ENCODE results near the gene VSIG10.

VSIG10 gene

GRCh38 chr12:118035190-118036041 lies 68.4 kb downstream of the VSIG10 start:
- no peaks in the 10 kb centered on the region for H3K27me3 ChIP-seq (replicated peaks; ENCODE audit: control insufficient read depth, insufficient read depth, low read length, poor library complexity, severe bottlenecking)
- H3K27ac ChIP-seq (ENCODE audit: insufficient read depth, low read length, poor library complexity, severe bottlenecking): no peak overlapping the region
- H3K4me1 ChIP-seq (ENCODE audit: control insufficient read depth, insufficient read depth, low read length, poor library complexity, severe bottlenecking): no peaks in the 10 kb centered on the region
- no peak for DNase-seq
- no peak overlapping the region for H3K4me3 ChIP-seq (ENCODE audit: insufficient read depth, low read depth, low read length, poor library complexity, severe bottlenecking)
- H3K9me3 ChIP-seq (ENCODE audit: control insufficient read depth, low read length): no peaks in the 10 kb centered on the region
- peaks cover 64% of the 10 kb centered on the region for H3K36me3 ChIP-seq (ENCODE audit: control insufficient read depth, insufficient read depth, low read length)

DNA sequence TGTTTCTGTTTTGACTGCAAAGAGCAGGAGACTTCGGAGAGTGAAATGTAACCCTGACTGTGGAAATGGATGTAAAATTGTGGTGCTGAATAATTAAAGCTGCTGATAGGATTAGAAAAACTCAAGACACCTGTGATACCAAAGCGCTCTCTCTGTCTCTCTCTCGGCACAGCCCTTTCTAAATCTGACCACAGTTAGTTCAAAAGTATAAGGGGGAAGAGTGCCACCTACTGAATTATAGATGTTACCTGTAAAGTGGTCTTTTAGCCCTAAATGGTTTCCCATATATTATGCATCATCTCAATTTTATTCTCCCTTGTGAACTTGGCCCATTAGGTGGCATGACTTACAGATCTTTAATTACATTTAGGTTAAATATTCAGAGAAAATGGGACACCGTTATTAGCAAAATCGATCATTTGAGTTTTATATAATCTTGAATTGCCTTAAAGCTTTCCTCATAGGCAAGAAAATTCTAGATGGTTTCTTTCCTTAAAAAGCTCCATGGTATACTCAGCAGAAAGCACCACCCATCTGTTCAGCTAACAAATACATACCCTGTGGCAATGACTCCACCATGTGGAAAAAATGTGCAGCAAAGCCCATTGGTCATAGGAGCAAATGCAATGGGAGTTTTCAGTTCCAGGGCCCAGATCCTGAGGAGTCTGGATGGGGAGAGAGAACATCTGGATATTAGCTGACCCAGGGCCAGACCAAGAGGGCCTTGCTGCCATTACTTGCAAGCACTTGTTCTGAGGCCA lies 69.2 kb downstream of the VSIG10 start:
- Histone ChIP-seq H3K4me3 (ENCODE audit: insufficient read depth, low read depth, low read length, poor library complexity, severe bottlenecking) (no peak overlapping the region), H3K36me3 (ENCODE audit: control insufficient read depth, insufficient read depth, low read length) (peaks cover 59% of the 10 kb centered on the region)
- DNase-seq: no peak

GRCh38 chr12:118033902-118034301 lies 69.9 kb downstream of the VSIG10 start:
- Histone ChIP-seq H3K27ac (ENCODE audit: insufficient read depth, low read length, poor library complexity, severe bottlenecking) (no peak overlapping the region), H3K9me3 (ENCODE audit: control insufficient read depth, low read length) (no peaks in the 10 kb centered on the region), H3K4me3 (ENCODE audit: insufficient read depth, low read depth, low read length, poor library complexity, severe bottlenecking) (no peak overlapping the region), H3K36me3 (ENCODE audit: control insufficient read depth, insufficient read depth, low read length) (peaks cover 54% of the 10 kb centered on the region), H3K27me3 (replicated peaks; ENCODE audit: control insufficient read depth, insufficient read depth, low read length, poor library complexity, severe bottlenecking) (no peaks in the 10 kb centered on the region), H3K4me1 (ENCODE audit: control insufficient read depth, insufficient read depth, low read length, poor library complexity, severe bottlenecking) (no peaks in the 10 kb centered on the region)
- DNase-seq: no peak

More for the DNA sequence above, 69.2 kb downstream of the VSIG10 start:
- Histone ChIP-seq H3K9me3 (ENCODE audit: control insufficient read depth, low read length) (no peaks in the 10 kb centered on the region), H3K27me3 (replicated peaks; ENCODE audit: control insufficient read depth, insufficient read depth, low read length, poor library complexity, severe bottlenecking) (no peaks in the 10 kb centered on the region), H3K27ac (ENCODE audit: insufficient read depth, low read length, poor library complexity, severe bottlenecking) (no peak overlapping the region), H3K4me1 (ENCODE audit: control insufficient read depth, insufficient read depth, low read length, poor library complexity, severe bottlenecking) (no peaks in the 10 kb centered on the region)

- peaks cover 48% of the 10 kb centered on the region for H3K36me3 ChIP-seq (ENCODE audit: control insufficient read depth, insufficient read depth, low read length)
- H3K4me3 ChIP-seq (ENCODE audit: insufficient read depth, low read depth, low read length, poor library complexity, severe bottlenecking): no peak overlapping the region
- H3K4me1 ChIP-seq (ENCODE audit: control insufficient read depth, insufficient read depth, low read length, poor library complexity, severe bottlenecking): no peaks in the 10 kb centered on the region
- H3K27ac ChIP-seq (ENCODE audit: insufficient read depth, low read length, poor library complexity, severe bottlenecking): no peak overlapping the region
- no peaks in the 10 kb centered on the region for H3K27me3 ChIP-seq (replicated peaks; ENCODE audit: control insufficient read depth, insufficient read depth, low read length, poor library complexity, severe bottlenecking)
- no peaks in the 10 kb centered on the region for H3K9me3 ChIP-seq (ENCODE audit: control insufficient read depth, low read length)
- no peak for DNase-seq
Observed at GRCh38 chr12:118033323-118033722, 70.5 kb downstream of the VSIG10 start.

DNA sequence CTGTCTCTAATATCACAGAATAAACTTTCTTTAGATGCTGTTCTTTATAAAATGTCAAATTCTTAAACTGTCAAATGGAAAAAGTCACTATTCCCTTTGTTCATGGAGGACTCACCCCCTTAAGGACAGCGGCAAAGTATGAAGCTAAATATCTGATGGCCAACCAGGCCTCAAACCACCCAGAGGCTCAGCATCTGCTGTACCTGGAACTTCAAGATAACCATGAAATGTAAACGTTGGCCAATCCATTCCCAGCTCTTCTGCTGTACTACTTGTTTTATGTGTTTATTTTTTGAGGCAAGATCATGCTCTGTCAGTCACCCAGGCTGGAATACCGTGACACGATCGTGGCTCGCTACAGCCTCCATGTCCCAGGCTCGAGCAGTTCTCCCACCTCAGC lies 71.6 kb downstream of the VSIG10 start:
- Histone ChIP-seq H3K27ac (ENCODE audit: insufficient read depth, low read length, poor library complexity, severe bottlenecking) (no peak overlapping the region), H3K9me3 (ENCODE audit: control insufficient read depth, low read length) (no peaks in the 10 kb centered on the region), H3K36me3 (ENCODE audit: control insufficient read depth, insufficient read depth, low read length) (peaks cover 49% of the 10 kb centered on the region), H3K27me3 (replicated peaks; ENCODE audit: control insufficient read depth, insufficient read depth, low read length, poor library complexity, severe bottlenecking) (no peaks in the 10 kb centered on the region), H3K4me1 (ENCODE audit: control insufficient read depth, insufficient read depth, low read length, poor library complexity, severe bottlenecking) (no peaks in the 10 kb centered on the region), H3K4me3 (ENCODE audit: insufficient read depth, low read depth, low read length, poor library complexity, severe bottlenecking) (no peak overlapping the region)
- DNase-seq: no peak

GRCh38 chr12:118029166-118029565 lies 74.6 kb downstream of the VSIG10 start:
- H3K9me3 ChIP-seq (ENCODE audit: control insufficient read depth, low read length): no peaks in the 10 kb centered on the region
- H3K27me3 ChIP-seq (replicated peaks; ENCODE audit: control insufficient read depth, insufficient read depth, low read length, poor library complexity, severe bottlenecking): no peaks in the 10 kb centered on the region
- no peak overlapping the region for H3K4me3 ChIP-seq (ENCODE audit: insufficient read depth, low read depth, low read length, poor library complexity, severe bottlenecking)
- H3K4me1 ChIP-seq (ENCODE audit: control insufficient read depth, insufficient read depth, low read length, poor library complexity, severe bottlenecking): no peaks in the 10 kb centered on the region
- no peak overlapping the region for H3K27ac ChIP-seq (ENCODE audit: insufficient read depth, low read length, poor library complexity, severe bottlenecking)
- no peak for DNase-seq
- peaks cover 43% of the 10 kb centered on the region for H3K36me3 ChIP-seq (ENCODE audit: control insufficient read depth, insufficient read depth, low read length)

- Histone ChIP-seq H3K4me1 (ENCODE audit: control insufficient read depth, insufficient read depth, low read length, poor library complexity, severe bottlenecking) (no peaks in the 10 kb centered on the region), H3K9me3 (ENCODE audit: control insufficient read depth, low read length) (no peaks in the 10 kb centered on the region), H3K36me3 (ENCODE audit: control insufficient read depth, insufficient read depth, low read length) (peaks cover 31% of the 10 kb centered on the region), H3K4me3 (ENCODE audit: insufficient read depth, low read depth, low read length, poor library complexity, severe bottlenecking) (no peak overlapping the region), H3K27ac (ENCODE audit: insufficient read depth, low read length, poor library complexity, severe bottlenecking) (no peak overlapping the region), H3K27me3 (replicated peaks; ENCODE audit: control insufficient read depth, insufficient read depth, low read length, poor library complexity, severe bottlenecking) (no peaks in the 10 kb centered on the region)
- no peak for DNase-seq
Observed at GRCh38 chr12:118025168-118025567, 78.6 kb downstream of the VSIG10 start.

GRCh38 chr12:118023301-118023860 lies 80.4 kb downstream of the VSIG10 start:
- Histone ChIP-seq H3K9me3 (ENCODE audit: control insufficient read depth, low read length) (no peaks in the 10 kb centered on the region), H3K4me1 (ENCODE audit: control insufficient read depth, insufficient read depth, low read length, poor library complexity, severe bottlenecking) (no peaks in the 10 kb centered on the region), H3K27me3 (replicated peaks; ENCODE audit: control insufficient read depth, insufficient read depth, low read length, poor library complexity, severe bottlenecking) (no peaks in the 10 kb centered on the region), H3K36me3 (ENCODE audit: control insufficient read depth, insufficient read depth, low read length) (peaks cover 37% of the 10 kb centered on the region), H3K4me3 (ENCODE audit: insufficient read depth, low read depth, low read length, poor library complexity, severe bottlenecking) (no peak overlapping the region), H3K27ac (ENCODE audit: insufficient read depth, low read length, poor library complexity, severe bottlenecking) (no peak overlapping the region)
- DNase-seq: no peak

- H3K36me3 ChIP-seq (ENCODE audit: control insufficient read depth, insufficient read depth, low read length): peaks cover 37% of the 10 kb centered on the region
Observed at GRCh38 chr12:118022728-118023109, 81.1 kb downstream of the VSIG10 start.

More at GRCh38 chr12:118022728-118023109, 81.1 kb downstream of the VSIG10 start:
- Histone ChIP-seq H3K9me3 (ENCODE audit: control insufficient read depth, low read length) (no peaks in the 10 kb centered on the region), H3K27me3 (replicated peaks; ENCODE audit: control insufficient read depth, insufficient read depth, low read length, poor library complexity, severe bottlenecking) (no peaks in the 10 kb centered on the region), H3K4me1 (ENCODE audit: control insufficient read depth, insufficient read depth, low read length, poor library complexity, severe bottlenecking) (no peaks in the 10 kb centered on the region), H3K4me3 (ENCODE audit: insufficient read depth, low read depth, low read length, poor library complexity, severe bottlenecking) (no peak overlapping the region), H3K27ac (ENCODE audit: insufficient read depth, low read length, poor library complexity, severe bottlenecking) (no peak overlapping the region)
- DNase-seq: no peak
